HG02970 (cell line): ENCODE data around the gene GPR158.
"Not testable (repeated sequence)": the region's sequence is repeated elsewhere in the genome, so short reads cannot be mapped to it uniquely, and the experiment has no call there.

Experiments
- ATAC-seq: cut with Tn5 transposase; IDR thresholded peaks from one replicate; pipeline ENCODE4 v1.9.1; 2021; ENCODE audit warnings: mild to moderate bottlenecking, moderate library complexity, moderate number of reproducible peaks; ENCODE audit not compliant: unreplicated experiment, low FRiP score

The GPR158 gene

GRCh38 chr10:25174461-25175230 is at the start of gene GPR158:
Gene GPR158, plus strand, starts transcription at chr10:25175001. Its CDS starts 420 bp downstream, at chr10:25175421.
- no peak for ATAC-seq

- ATAC-seq = no peak
These were observed 49.6 kb upstream of the GPR158 start for GRCh38 chr10:25125201-25125611.

- ATAC-seq = no peak
These were observed 45.2 kb upstream of the GPR158 start for GRCh38 chr10:25129592-25129991.

- no peak for ATAC-seq
These were observed 43.9 kb upstream of the GPR158 start for GRCh38 chr10:25130906-25131305.

- ATAC-seq = no peak
These were observed 32.5 kb upstream of the GPR158 start for GRCh38 chr10:25142116-25142864.

GRCh38 chr10:25157650-25158049 is 17.2 kb upstream of the GPR158 start:
- no peak for ATAC-seq

GRCh38 chr10:25159591-25159990 is 15.2 kb upstream of the GPR158 start:
- ATAC-seq = no peak

GRCh38 chr10:25162391-25162790 is 12.4 kb upstream of the GPR158 start:
- no peak for ATAC-seq

GRCh38 chr10:25163464-25163863 is 11.3 kb upstream of the GPR158 start:
- ATAC-seq = not testable (repeated sequence)

- ATAC-seq = no peak
These were observed 5.1 kb upstream of the GPR158 start for GRCh38 chr10:25169740-25170139.

GRCh38 chr10:25170627-25171026 is 4.2 kb upstream of the GPR158 start:
- ATAC-seq = no peak

- ATAC-seq = no peak
These were observed 973 bp downstream of the GPR158 start for GRCh38 chr10:25175527-25176420.

- no peak for ATAC-seq
These were observed 1.7 kb downstream of the GPR158 start for GRCh38 chr10:25176421-25176968.

GRCh38 chr10:25177093-25177753 is 2.4 kb downstream of the GPR158 start:
- ATAC-seq = no peak

- ATAC-seq = no peak
These were observed 2.9 kb downstream of the GPR158 start for GRCh38 chr10:25177754-25178135.

GRCh38 chr10:25178411-25178810 is 3.6 kb downstream of the GPR158 start:
- ATAC-seq = no peak

GRCh38 chr10:25180801-25181200 is 6.0 kb downstream of the GPR158 start:
- no peak for ATAC-seq

GRCh38 chr10:25182636-25183035 is 7.8 kb downstream of the GPR158 start:
- no peak for ATAC-seq

GRCh38 chr10:25191162-25191895 is 16.5 kb downstream of the GPR158 start:
- no peak for ATAC-seq
